ENCODE data around the gene VCAN. TPM values are rescaled to one million over a fixed set of nuclear protein-coding genes. Genes with fewer than 3 reads are reported as not detected.

The VCAN gene
- total RNA-seq, 1 donor from 2014 or later, result 203 TPM

- Mint-ChIP-seq H3K4me3 (ENCODE audit: unreplicated experiment) (no peak overlapping the region), H3K27me3 (ENCODE audit: unreplicated experiment) (peaks cover 2% of the 10 kb centered on the region), H3K36me3 (ENCODE audit: low read depth, unreplicated experiment) (no peaks in the 10 kb centered on the region), H3K27ac (ENCODE audit: unreplicated experiment) (no peak overlapping the region), H3K4me1 (ENCODE audit: unreplicated experiment) (no peaks in the 10 kb centered on the region), H3K9me3 (ENCODE audit: unreplicated experiment) (no peaks in the 10 kb centered on the region)
- TF ChIP-seq CTCF (IDR thresholded peaks at IDR 0.05; ENCODE audit: unreplicated experiment), result no peak
- DNase-seq (ENCODE audit: low spot score), result no peak
Measured at GRCh38 chr5:83464261-83464660, 7.3 kb upstream of the VCAN start.

- H3K4me1 Mint-ChIP-seq (ENCODE audit: unreplicated experiment), result peaks cover 10% of the 10 kb centered on the region
- H3K4me3 Mint-ChIP-seq (ENCODE audit: unreplicated experiment), result no peak overlapping the region
- no peak for DNase-seq (ENCODE audit: low spot score)
- peaks cover 3% of the 10 kb centered on the region for H3K27me3 Mint-ChIP-seq (ENCODE audit: unreplicated experiment)
- no peaks in the 10 kb centered on the region for H3K36me3 Mint-ChIP-seq (ENCODE audit: low read depth, unreplicated experiment)
- TF ChIP-seq CTCF (IDR thresholded peaks at IDR 0.05; ENCODE audit: unreplicated experiment), result no peak
- no peaks in the 10 kb centered on the region for H3K9me3 Mint-ChIP-seq (ENCODE audit: unreplicated experiment)
- H3K27ac Mint-ChIP-seq (ENCODE audit: unreplicated experiment), result no peak overlapping the region
Measured at GRCh38 chr5:83467371-83468035, 4.0 kb upstream of the VCAN start.

GRCh38 chr5:83469075-83469474 is 2.5 kb upstream of the VCAN start:
- H3K27ac Mint-ChIP-seq (ENCODE audit: unreplicated experiment), result no peak overlapping the region
- H3K36me3 Mint-ChIP-seq (ENCODE audit: low read depth, unreplicated experiment), result no peaks in the 10 kb centered on the region
- TF ChIP-seq CTCF (IDR thresholded peaks at IDR 0.05; ENCODE audit: unreplicated experiment), result no peak
- no peak overlapping the region for H3K4me3 Mint-ChIP-seq (ENCODE audit: unreplicated experiment)
- H3K27me3 Mint-ChIP-seq (ENCODE audit: unreplicated experiment), result peaks cover 9% of the 10 kb centered on the region
- DNase-seq (ENCODE audit: low spot score), result no peak
- no peaks in the 10 kb centered on the region for H3K9me3 Mint-ChIP-seq (ENCODE audit: unreplicated experiment)
- H3K4me1 Mint-ChIP-seq (ENCODE audit: unreplicated experiment), result peaks cover 15% of the 10 kb centered on the region

GRCh38 chr5:83470526-83471404 is 779 bp upstream of the VCAN start:
- peaks cover 10% of the 10 kb centered on the region for H3K27me3 Mint-ChIP-seq (ENCODE audit: unreplicated experiment)
- DNase-seq (ENCODE audit: low spot score), result no peak
- no peaks in the 10 kb centered on the region for H3K36me3 Mint-ChIP-seq (ENCODE audit: low read depth, unreplicated experiment)
- peak overlapping the region; percentile 74 for H3K27ac Mint-ChIP-seq (ENCODE audit: unreplicated experiment)
- H3K4me3 Mint-ChIP-seq (ENCODE audit: unreplicated experiment), result peak overlapping the region; percentile 99
- H3K4me1 Mint-ChIP-seq (ENCODE audit: unreplicated experiment), result peaks cover 25% of the 10 kb centered on the region
- H3K9me3 Mint-ChIP-seq (ENCODE audit: unreplicated experiment), result no peaks in the 10 kb centered on the region
- TF ChIP-seq CTCF (IDR thresholded peaks at IDR 0.05; ENCODE audit: unreplicated experiment), result no peak

- peak overlapping the region; percentile 99 for H3K4me3 Mint-ChIP-seq (ENCODE audit: unreplicated experiment)
- TF ChIP-seq CTCF (IDR thresholded peaks at IDR 0.05; ENCODE audit: unreplicated experiment), result no peak
Measured at GRCh38 chr5:83472213-83472507, 616 bp downstream of the VCAN start.

More at GRCh38 chr5:83472213-83472507, 616 bp downstream of the VCAN start:
- Mint-ChIP-seq H3K9me3 (ENCODE audit: unreplicated experiment) (no peaks in the 10 kb centered on the region), H3K27ac (ENCODE audit: unreplicated experiment) (peak overlapping the region; percentile 46), H3K4me1 (ENCODE audit: unreplicated experiment) (peaks cover 33% of the 10 kb centered on the region), H3K36me3 (ENCODE audit: low read depth, unreplicated experiment) (no peaks in the 10 kb centered on the region), H3K27me3 (ENCODE audit: unreplicated experiment) (peaks cover 10% of the 10 kb centered on the region)
- no peak for DNase-seq (ENCODE audit: low spot score)

Measured in endothelial cell (in vitro differentiated cells).